Mesendoderm (in vitro differentiated cells): ENCODE results near the gene DSC2.
"Not testable (repeated sequence)": the region's sequence is repeated elsewhere in the genome, so short reads cannot be mapped to it uniquely, and the experiment has no call there.

Experiments used
- DNase-seq: peaks from one replicate; pipeline ENCODE4 v3.0.0; 2013
- H2AK5ac ChIP-seq: 2 replicates; pipeline ENCODE4 v1.6.1; 2013; ENCODE audit warnings: low read length, inconsistent platforms
- H2BK120ac ChIP-seq: 2 replicates; pipeline ENCODE4 v1.6.1; 2013; ENCODE audit warnings: low read depth, mild to moderate bottlenecking, low read length, moderate library complexity, mixed read lengths
- H2BK15ac ChIP-seq: replicated peaks from 2 replicates; pipeline ENCODE4 v1.6.1; 2013; ENCODE audit warnings: low read depth, mild to moderate bottlenecking, moderate library complexity
- H2BK5ac ChIP-seq: 2 replicates; pipeline ENCODE4 v1.6.1; 2013; ENCODE audit warnings: low read length, inconsistent platforms
- H3K18ac ChIP-seq: 2 replicates; pipeline ENCODE4 v1.6.1; 2013; ENCODE audit warnings: mild to moderate bottlenecking, low read length, mixed read lengths
- H3K23ac ChIP-seq: one replicate; pipeline ENCODE4 v1.6.1; 2013; ENCODE audit warnings: low read length
- H3K27ac ChIP-seq: 2 replicates; pipeline ENCODE4 v1.5.1; 2013; ENCODE audit warnings: low read depth, mild to moderate bottlenecking, inconsistent platforms, low read length, moderate library complexity
- H3K27me3 ChIP-seq: 2 replicates; pipeline ENCODE4 v1.6.1; 2013; ENCODE audit warnings: low read length, control low read depth, mild to moderate bottlenecking, inconsistent platforms; ENCODE audit not compliant: insufficient read depth, poor library complexity
- H3K36me3 ChIP-seq: 2 replicates; pipeline ENCODE4 v1.6.1; 2013; ENCODE audit warnings: low read length, inconsistent platforms; ENCODE audit not compliant: control insufficient read depth, insufficient read depth
- H3K4ac ChIP-seq: one replicate; pipeline ENCODE4 v1.6.1; 2013; ENCODE audit warnings: low read depth, mild to moderate bottlenecking, low read length, moderate library complexity
- H3K4me1 ChIP-seq: 2 replicates; pipeline ENCODE4 v1.6.1; 2013; ENCODE audit warnings: low read depth, low read length, inconsistent platforms; ENCODE audit not compliant: control insufficient read depth
- H3K4me2 ChIP-seq: 2 replicates; pipeline ENCODE4 v1.6.1; 2013; ENCODE audit warnings: low read length
- H3K4me3 ChIP-seq: 2 replicates; pipeline ENCODE4 v1.5.1; 2013; ENCODE audit warnings: mild to moderate bottlenecking, low read length
- H3K56ac ChIP-seq: one replicate; pipeline ENCODE4 v1.6.1; 2013; ENCODE audit warnings: low read length
- H3K79me1 ChIP-seq: 2 replicates; pipeline ENCODE4 v1.6.1; 2013; ENCODE audit warnings: low read length, inconsistent platforms
- H3K79me2 ChIP-seq: 2 replicates; pipeline ENCODE4 v1.6.1; 2013; ENCODE audit warnings: mild to moderate bottlenecking, low read length; ENCODE audit not compliant: control insufficient read depth, insufficient read depth
- H3K9ac ChIP-seq: 2 replicates; pipeline ENCODE4 v1.6.1; 2013; ENCODE audit warnings: low read length, inconsistent platforms
- H4K5ac ChIP-seq: one replicate; pipeline ENCODE4 v1.6.1; 2013; ENCODE audit warnings: low read length
- H4K8ac ChIP-seq: one replicate; pipeline ENCODE4 v1.6.1; 2013; ENCODE audit warnings: low read depth, mild to moderate bottlenecking, control low read depth, low read length, moderate library complexity
- WGBS: extraction: QIAGEN DNeasy Blood & Tissue Kit; methylation state at CpG from one replicate; pipeline ENCODE4 v1.1.7; 2013; ENCODE audit warnings: low lambda C conversion rate, missing lambda C conversion rate; ENCODE audit not compliant: insufficient coverage; ENCODE audit errors: extremely low coverage; 5-methylcytosine and 5-hydroxymethylcytosine counted together

Gene DSC2

GRCh38 chr18:31042084-31042405 is 60.2 kb downstream of the DSC2 start:
- H3K4ac ChIP-seq, result no peak overlapping the region
- H2BK120ac ChIP-seq, result no peak overlapping the region
- H3K23ac ChIP-seq, result no peak overlapping the region
- peak overlapping the region; percentile 83 for H3K56ac ChIP-seq
- H3K4me2 ChIP-seq, result peak overlapping the region; percentile 92
- H3K9ac ChIP-seq, result peak overlapping the region; percentile 67
- no peak overlapping the region for H4K5ac ChIP-seq
- no peak overlapping the region for H3K27ac ChIP-seq
- no peak overlapping the region for H4K8ac ChIP-seq
- H3K79me2 ChIP-seq, result no peaks in the 10 kb centered on the region
- H2BK15ac ChIP-seq, result no peak overlapping the region
- H3K4me3 ChIP-seq, result peak overlapping the region; percentile 40
- H3K36me3 ChIP-seq, result no peaks in the 10 kb centered on the region
- H2AK5ac ChIP-seq, result no peak overlapping the region
- H3K4me1 ChIP-seq, result peaks cover 2% of the 10 kb centered on the region
- peaks cover 17% of the 10 kb centered on the region for H3K27me3 ChIP-seq
- H3K79me1 ChIP-seq, result no peaks in the 10 kb centered on the region
- no peak overlapping the region for H3K18ac ChIP-seq
- no peak for DNase-seq
- no peak overlapping the region for H2BK5ac ChIP-seq
- no CpG with 5 or more reads among the region's 17 CpGs for WGBS

DNA sequence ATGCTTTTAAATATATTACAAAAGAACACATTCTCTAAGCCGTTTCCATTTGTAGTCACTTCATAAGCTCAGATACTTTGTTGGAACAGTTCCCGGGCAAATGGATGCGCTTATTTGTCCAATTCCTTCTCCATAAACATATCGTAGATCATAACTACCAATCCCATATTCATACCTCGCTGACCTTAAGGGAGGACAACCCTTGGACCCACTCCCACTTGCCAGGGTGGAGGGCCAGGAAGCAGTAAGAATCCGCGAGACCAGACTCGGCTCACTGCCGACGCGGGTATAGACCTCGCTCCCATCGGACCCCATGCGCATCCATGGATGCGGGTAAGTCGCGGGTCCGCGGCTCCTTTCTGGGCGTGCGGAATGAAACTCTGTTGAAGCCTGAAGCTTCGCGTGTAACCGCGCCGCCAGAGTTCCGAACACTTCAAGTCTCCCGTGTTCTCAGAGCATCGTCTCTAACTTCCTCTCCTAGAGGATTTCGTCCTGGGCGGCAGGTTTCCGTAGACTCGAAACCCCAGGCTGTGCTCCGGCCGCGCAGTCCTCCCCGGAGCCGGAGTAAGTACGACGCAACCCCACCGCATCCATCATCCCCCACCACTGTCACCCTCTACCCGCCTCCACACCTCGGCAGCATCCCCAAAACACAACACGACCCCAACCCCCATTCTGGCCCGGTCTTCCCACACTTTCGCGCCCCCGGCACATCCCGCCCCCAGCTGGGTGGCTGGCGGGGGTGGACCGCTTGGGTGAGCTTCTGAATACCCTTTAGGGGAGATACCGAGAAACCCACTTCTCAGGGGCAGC is 60.7 kb downstream of the DSC2 start:
- no peak overlapping the region for H2BK5ac ChIP-seq
- H3K4me1 ChIP-seq, result peaks cover 2% of the 10 kb centered on the region
- no CpG with 5 or more reads among the region's 52 CpGs for WGBS
- peak overlapping the region; percentile 22 for H3K4me3 ChIP-seq
- peak overlapping the region; percentile 12 for H3K56ac ChIP-seq
- no peak overlapping the region for H4K5ac ChIP-seq
- no peak overlapping the region for H2AK5ac ChIP-seq
- no peaks in the 10 kb centered on the region for H3K79me1 ChIP-seq
- H3K23ac ChIP-seq, result no peak overlapping the region
- no peak overlapping the region for H2BK15ac ChIP-seq
- no peak overlapping the region for H3K27ac ChIP-seq
- peaks cover 17% of the 10 kb centered on the region for H3K27me3 ChIP-seq
- H3K4me2 ChIP-seq, result peak overlapping the region; percentile 92
- no peaks in the 10 kb centered on the region for H3K36me3 ChIP-seq
- H3K4ac ChIP-seq, result no peak overlapping the region
- no peak overlapping the region for H2BK120ac ChIP-seq
- peak overlapping the region; percentile 34 for H3K9ac ChIP-seq
- peak; percentile 43 for DNase-seq
- H4K8ac ChIP-seq, result no peak overlapping the region
- no peak overlapping the region for H3K18ac ChIP-seq
- H3K79me2 ChIP-seq, result no peaks in the 10 kb centered on the region

DNA sequence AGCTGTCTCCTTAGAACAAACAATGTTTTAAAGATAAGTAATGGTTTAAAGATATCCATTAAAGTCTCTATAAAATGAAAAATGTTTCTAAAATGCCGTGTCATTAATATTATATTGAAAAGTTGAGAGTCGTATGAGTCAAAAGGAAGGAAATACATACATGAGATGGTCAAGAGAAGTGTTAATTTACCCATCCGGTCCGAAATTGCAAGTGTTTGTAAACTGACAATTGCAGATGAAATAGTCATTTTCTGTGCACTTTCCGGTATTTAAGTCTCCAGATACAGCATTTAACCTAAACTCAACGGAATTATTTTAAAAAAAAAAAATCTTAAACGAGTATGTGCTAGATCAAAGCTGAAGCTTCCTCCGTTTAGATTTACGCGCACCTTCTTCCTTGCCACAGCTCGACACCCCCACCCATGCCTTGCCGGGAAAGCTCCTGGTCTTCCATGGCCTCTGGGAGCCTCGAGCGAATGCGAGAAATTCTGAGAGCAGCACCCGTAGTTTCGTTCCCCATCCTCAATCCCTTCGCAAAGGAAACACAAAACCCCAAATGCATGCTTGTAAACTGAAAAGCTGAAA is 61.4 kb downstream of the DSC2 start:
- Histone ChIP-seq H2BK15ac (no peak overlapping the region), H4K8ac (no peak overlapping the region), H4K5ac (no peak overlapping the region), H3K9ac (no peak overlapping the region), H3K4ac (no peak overlapping the region), H3K79me2 (no peaks in the 10 kb centered on the region), H3K4me1 (peaks cover 2% of the 10 kb centered on the region), H3K18ac (no peak overlapping the region), H3K36me3 (no peaks in the 10 kb centered on the region), H3K27me3 (peaks cover 17% of the 10 kb centered on the region), H3K56ac (no peak overlapping the region), H3K4me3 (no peak overlapping the region), H3K4me2 (peak overlapping the region; percentile 92), H3K79me1 (no peaks in the 10 kb centered on the region), H3K27ac (no peak overlapping the region), H2BK5ac (no peak overlapping the region), H2BK120ac (no peak overlapping the region), H2AK5ac (no peak overlapping the region), H3K23ac (no peak overlapping the region)
- DNase-seq, result peak; percentile 56
- no CpG with 5 or more reads among the region's 18 CpGs for WGBS

DNA sequence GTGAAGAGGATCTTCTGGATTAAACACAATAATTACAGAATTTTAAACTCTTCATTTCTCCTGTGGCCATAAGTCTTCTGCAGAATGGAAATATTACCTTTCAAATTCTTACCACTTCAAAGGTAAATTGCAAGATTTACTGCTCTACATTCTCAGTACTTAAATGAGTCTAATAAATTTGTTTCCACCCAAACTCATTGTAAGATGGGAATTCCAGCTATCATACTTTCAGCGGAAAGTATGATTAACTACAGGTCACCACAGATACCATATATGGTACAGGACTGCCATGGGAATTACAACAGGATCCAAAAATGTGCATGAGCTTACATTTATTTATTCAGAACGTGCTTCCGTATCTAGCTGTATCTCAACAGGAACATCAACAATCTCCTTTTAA is 62.8 kb downstream of the DSC2 start:
- Histone ChIP-seq H3K4ac (no peak overlapping the region), H2AK5ac (no peak overlapping the region), H3K4me3 (no peak overlapping the region), H3K79me1 (no peaks in the 10 kb centered on the region), H3K9ac (no peak overlapping the region), H4K5ac (no peak overlapping the region), H3K18ac (no peak overlapping the region), H2BK15ac (no peak overlapping the region), H3K27ac (no peak overlapping the region), H3K23ac (no peak overlapping the region), H4K8ac (no peak overlapping the region), H2BK5ac (no peak overlapping the region), H3K36me3 (no peaks in the 10 kb centered on the region), H3K4me2 (no peak overlapping the region), H3K4me1 (peaks cover 2% of the 10 kb centered on the region), H3K79me2 (no peaks in the 10 kb centered on the region), H2BK120ac (no peak overlapping the region), H3K56ac (no peak overlapping the region), H3K27me3 (peaks cover 17% of the 10 kb centered on the region)
- no CpG with 5 or more reads among the region's 3 CpGs for WGBS
- DNase-seq, result no peak

GRCh38 chr18:31037686-31038085 is 64.5 kb downstream of the DSC2 start:
- not testable (repeated sequence) for H3K56ac ChIP-seq, H3K23ac ChIP-seq, H3K18ac ChIP-seq, H3K36me3 ChIP-seq, DNase-seq, H4K8ac ChIP-seq, H3K4me3 ChIP-seq, H3K27ac ChIP-seq, H3K79me2 ChIP-seq, H3K4me1 ChIP-seq, H3K27me3 ChIP-seq, H2BK120ac ChIP-seq, H3K79me1 ChIP-seq, H3K4me2 ChIP-seq, H2AK5ac ChIP-seq, H2BK15ac ChIP-seq, H3K4ac ChIP-seq, H3K9ac ChIP-seq, H4K5ac ChIP-seq, H2BK5ac ChIP-seq
- no CpG with 5 or more reads among the region's 5 CpGs for WGBS
